B cell (primary cell): Measurements from ENCODE around the gene TAF8. TPM values are rescaled to one million over a fixed set of nuclear protein-coding genes. Genes with fewer than 3 reads are reported as not detected.

Experiments used
- ATAC-seq: fragments of 200-7000 bp; cut with Tn5 transposase; one replicate; pipeline ENCODE4 v1.10.0; 2021; ENCODE audit warnings: low read depth, mild to moderate bottlenecking, moderate number of reproducible peaks, moderate library complexity
- CTCF ChIA-PET: fragments of 350-600 bp; sonication (Branson Sonifier 250); formaldehyde crosslinking; loops from one replicate; lab custom pipeline; 2021; ENCODE audit warnings: antibody characterized with exemption, inconsistent platforms; lab: Charles Lee
- POLR2A ChIA-PET: fragments of 350-600 bp; sonication (Branson Sonifier 250); formaldehyde crosslinking; loops from one replicate; lab custom pipeline; 2021; ENCODE audit warnings: antibody characterized with exemption; lab: Charles Lee
- DNase-seq: peaks from one replicate; pipeline ENCODE4 v3.0.0; 2013
- H2AFZ ChIP-seq: 2 replicates; pipeline ENCODE4 v1.6.1; 2012; ENCODE audit warnings: mild to moderate bottlenecking, low read depth, low read length; ENCODE audit not compliant: insufficient read depth, poor library complexity, severe bottlenecking
- H3K27ac ChIP-seq, 2 donors: 1 replicate in 1 of 2; 2 replicates in 1 of 2; pipeline ENCODE4 v1.5.1; 2012 to 2013; ENCODE audit warnings: low read length in 2 of 2, mild to moderate bottlenecking in 2 of 2, moderate library complexity in 1 of 2
- H3K27me3 ChIP-seq, 4 experiments: fragments of 200-600 bp in 1 of 4; sonication (generic) in 1 of 4; replicated peaks in 1 of 4; 1 replicate in 2 of 4; 2 replicates in 2 of 4; pipeline versions ENCODE4 v1.6.1 to v1.7.0; 2013 to 2016; ENCODE audit warnings: low read length in 3 of 4, mild to moderate bottlenecking in 2 of 4, mixed read lengths in 1 of 4, moderate library complexity in 1 of 4; ENCODE audit not compliant: insufficient read depth in 4 of 4, control insufficient read depth in 3 of 4; ENCODE audit errors: control extremely low read depth in 1 of 4
- H3K36me3 ChIP-seq, 2 experiments: replicated peaks in 1 of 2; 1 replicate in 1 of 2; 2 replicates in 1 of 2; pipeline versions ENCODE4 v1.6.1 to v1.7.1; 2013; ENCODE audit warnings: low read length in 1 of 2; ENCODE audit not compliant: insufficient read depth in 2 of 2, control insufficient read depth in 1 of 2; ENCODE audit errors: control extremely low read depth in 1 of 2, extremely low read depth in 1 of 2
- H3K4me1 ChIP-seq, 2 donors: fragments of 200-600 bp in 1 of 2; sonication (generic) in 1 of 2; 1 replicate in 1 of 2; 2 replicates in 1 of 2; pipeline versions ENCODE4 v1.5.1 to v1.6.1; 2013 to 2017; ENCODE audit warnings: low read length in 2 of 2; ENCODE audit not compliant: control insufficient read depth in 2 of 2, insufficient read depth in 2 of 2
- H3K4me2 ChIP-seq: replicated peaks from 2 replicates; pipeline ENCODE3; 2012; ENCODE audit warnings: mild to moderate bottlenecking, low read depth, low read length; ENCODE audit not compliant: poor library complexity, severe bottlenecking
- H3K4me3 ChIP-seq, 5 experiments: fragments of 200-600 bp in 1 of 5; sonication (generic) in 1 of 5; 1 replicate in 3 of 5; 2 replicates in 2 of 5; pipeline versions ENCODE4 v1.5.1 to v1.7.0; 2011 to 2016; ENCODE audit warnings: low read length in 4 of 5, mild to moderate bottlenecking in 4 of 5, low read depth in 2 of 5, control low read depth in 1 of 5, moderate library complexity in 1 of 5; ENCODE audit not compliant: insufficient read depth in 1 of 5; ENCODE audit errors: control extremely low read depth in 1 of 5, extremely low read depth in 1 of 5
- H3K79me2 ChIP-seq: fragments of 200-600 bp; sonication (generic); one replicate; pipeline ENCODE4 v1.6.0; 2016; ENCODE audit warnings: low read length; ENCODE audit not compliant: control insufficient read depth, insufficient read depth
- H3K9ac ChIP-seq: fragments of 200-600 bp; sonication (generic); 2 replicates; pipeline ENCODE4 v1.6.1; 2017; ENCODE audit warnings: mild to moderate bottlenecking, low read length, moderate library complexity
- H3K9me3 ChIP-seq, 3 donors: one replicate each; pipeline versions ENCODE4 v1.6.1 to v1.7.1; 2013; ENCODE audit warnings: low read length in 2 of 3; ENCODE audit not compliant: control insufficient read depth in 2 of 3, insufficient read depth in 1 of 3; ENCODE audit errors: control extremely low read depth in 1 of 3
- H4K20me1 ChIP-seq: 2 replicates; pipeline ENCODE4 v1.6.0; 2012; ENCODE audit warnings: mild to moderate bottlenecking, low read length; ENCODE audit not compliant: insufficient read depth, control insufficient read depth, poor library complexity, severe bottlenecking
- H3K27ac Mint-ChIP-seq: one replicate; pipeline ENCODE4 v1.8.0; 2021; ENCODE audit warnings: mixed read lengths
- H3K27me3 Mint-ChIP-seq: one replicate; pipeline ENCODE4 v1.8.0; 2021; ENCODE audit warnings: mixed read lengths
- H3K4me1 Mint-ChIP-seq: one replicate; pipeline ENCODE4 v1.8.0; 2021; ENCODE audit warnings: mixed read lengths
- H3K4me3 Mint-ChIP-seq: one replicate; pipeline ENCODE4 v1.8.0; 2021; ENCODE audit warnings: mixed read lengths
- H3K9me3 Mint-ChIP-seq: one replicate; pipeline ENCODE4 v1.8.0; 2022; ENCODE audit warnings: mixed read lengths; ENCODE audit not compliant: insufficient read depth
- EZH2 ChIP-seq: IDR thresholded peaks from 2 replicates; pipeline ENCODE4 v1.6.1; 2012; ENCODE audit warnings: borderline replicate concordance, low read depth, mild to moderate bottlenecking, moderate library complexity, low read length; ENCODE audit not compliant: insufficient read depth, poor library complexity, severe bottlenecking
- WGBS: methylation state at CpG from one replicate; pipeline ENCODE4 v1.1.5; 2013; ENCODE audit warnings: missing lambda C conversion rate; ENCODE audit not compliant: insufficient coverage; 5-methylcytosine and 5-hydroxymethylcytosine counted together
- intact Hi-C: fragments of 100-400 bp; cut with micrococcal nuclease; formaldehyde crosslinking; loops from one replicate; pipeline ENCODE4 v1.10.0; 2022
- polyA plus RNA-seq: library from polyadenylated mRNA; depleted of rRNA; stranded (reverse); fragments of >200 nt; gene quantifications from 2 replicates; pipeline ENCODE4 v1.2.3, GENCODE V29; 2012
- total RNA-seq, 2 donors: library from RNA; stranded (reverse); fragments of 120-200 nt in 1 of 2; gene quantifications; 1 replicate in 1 of 2; 2 replicates in 1 of 2; pipeline versions ENCODE4 v1.2.3 to v1.2.4, GENCODE V29; 2013 to 2022
- TF ChIP-seq, protein P1 (sequence below): fragments of 200-600 bp; IDR thresholded peaks from one replicate; pipeline ENCODE4 v1.8.0; 2022; ENCODE audit warnings: antibody characterized with exemption, mild to moderate bottlenecking

Gene TAF8
- total and polyA plus RNA-seq, 2 donors (not counting 1 experiment from before 2014, with no cell fraction given), result 30.6 to 67.0 TPM

DNA sequence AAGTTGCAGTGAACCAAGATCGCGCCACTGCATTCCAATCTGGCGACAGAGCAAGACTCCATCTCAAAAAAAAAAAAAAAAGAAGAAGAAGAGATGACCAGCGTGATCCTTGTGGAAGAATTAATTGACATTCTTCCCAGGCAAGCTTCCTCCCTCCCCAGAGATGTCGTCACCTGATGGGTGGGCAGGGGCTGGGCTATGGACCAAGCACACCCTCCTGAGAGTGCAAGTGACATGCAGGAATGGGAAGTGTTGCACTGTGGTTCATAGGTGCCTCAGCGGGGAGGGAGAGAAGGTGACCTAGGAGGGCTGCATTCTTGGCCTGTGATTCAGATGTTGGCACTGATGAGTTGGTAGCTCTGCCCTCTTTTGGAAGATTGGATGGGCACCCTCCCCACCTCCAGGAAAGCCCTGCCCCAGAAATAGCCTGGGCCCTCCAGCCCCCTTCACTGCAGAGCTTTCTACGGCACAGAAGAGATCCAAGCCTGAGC, 37.8 kb downstream of the TAF8 start:
- Histone ChIP-seq H2AFZ (no peak overlapping the region), H3K27me3 (no peaks in the 10 kb centered on the region), H3K9me3 (no peaks in the 10 kb centered on the region), H3K27ac (no peak overlapping the region), H3K9ac (no peak overlapping the region), H3K79me2 (no peaks in the 10 kb centered on the region), H3K4me1 (no peaks in the 10 kb centered on the region), H4K20me1 (no peaks in the 10 kb centered on the region), H3K36me3 (peaks cover 0 to under 1% of the 10 kb centered on the region in 2 experiments), H3K4me2 (no peak overlapping the region), H3K4me3 (no peak overlapping the region)
- H3K4me1 Mint-ChIP-seq, result peaks cover 3% of the 10 kb centered on the region
- no peak for ATAC-seq
- H3K27me3 Mint-ChIP-seq, result no peaks in the 10 kb centered on the region
- intact Hi-C loops, result no loop called here
- no peaks in the 10 kb centered on the region for H3K9me3 Mint-ChIP-seq
- no peak for TF ChIP-seq EZH2
- TF ChIP-seq, protein P1, sequence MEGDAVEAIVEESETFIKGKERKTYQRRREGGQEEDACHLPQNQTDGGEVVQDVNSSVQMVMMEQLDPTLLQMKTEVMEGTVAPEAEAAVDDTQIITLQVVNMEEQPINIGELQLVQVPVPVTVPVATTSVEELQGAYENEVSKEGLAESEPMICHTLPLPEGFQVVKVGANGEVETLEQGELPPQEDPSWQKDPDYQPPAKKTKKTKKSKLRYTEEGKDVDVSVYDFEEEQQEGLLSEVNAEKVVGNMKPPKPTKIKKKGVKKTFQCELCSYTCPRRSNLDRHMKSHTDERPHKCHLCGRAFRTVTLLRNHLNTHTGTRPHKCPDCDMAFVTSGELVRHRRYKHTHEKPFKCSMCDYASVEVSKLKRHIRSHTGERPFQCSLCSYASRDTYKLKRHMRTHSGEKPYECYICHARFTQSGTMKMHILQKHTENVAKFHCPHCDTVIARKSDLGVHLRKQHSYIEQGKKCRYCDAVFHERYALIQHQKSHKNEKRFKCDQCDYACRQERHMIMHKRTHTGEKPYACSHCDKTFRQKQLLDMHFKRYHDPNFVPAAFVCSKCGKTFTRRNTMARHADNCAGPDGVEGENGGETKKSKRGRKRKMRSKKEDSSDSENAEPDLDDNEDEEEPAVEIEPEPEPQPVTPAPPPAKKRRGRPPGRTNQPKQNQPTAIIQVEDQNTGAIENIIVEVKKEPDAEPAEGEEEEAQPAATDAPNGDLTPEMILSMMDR, result no peak
- no peak for DNase-seq
- CTCF ChIA-PET, result interaction anchor here (1.8 kb wide), 1 partner anchor 16 kb away, joined by 5 read pairs; no protein-coding TSS in a partner anchor
- no peak overlapping the region for H3K4me3 Mint-ChIP-seq
- no peak overlapping the region for H3K27ac Mint-ChIP-seq
- POLR2A ChIA-PET, result interaction anchor here (0.6 kb wide), 1 partner anchor 9 kb away, joined by 6 read pairs; no protein-coding TSS in a partner anchor
- 100% methylated on average over 2 of the region's 7 CpGs for WGBS

DNA sequence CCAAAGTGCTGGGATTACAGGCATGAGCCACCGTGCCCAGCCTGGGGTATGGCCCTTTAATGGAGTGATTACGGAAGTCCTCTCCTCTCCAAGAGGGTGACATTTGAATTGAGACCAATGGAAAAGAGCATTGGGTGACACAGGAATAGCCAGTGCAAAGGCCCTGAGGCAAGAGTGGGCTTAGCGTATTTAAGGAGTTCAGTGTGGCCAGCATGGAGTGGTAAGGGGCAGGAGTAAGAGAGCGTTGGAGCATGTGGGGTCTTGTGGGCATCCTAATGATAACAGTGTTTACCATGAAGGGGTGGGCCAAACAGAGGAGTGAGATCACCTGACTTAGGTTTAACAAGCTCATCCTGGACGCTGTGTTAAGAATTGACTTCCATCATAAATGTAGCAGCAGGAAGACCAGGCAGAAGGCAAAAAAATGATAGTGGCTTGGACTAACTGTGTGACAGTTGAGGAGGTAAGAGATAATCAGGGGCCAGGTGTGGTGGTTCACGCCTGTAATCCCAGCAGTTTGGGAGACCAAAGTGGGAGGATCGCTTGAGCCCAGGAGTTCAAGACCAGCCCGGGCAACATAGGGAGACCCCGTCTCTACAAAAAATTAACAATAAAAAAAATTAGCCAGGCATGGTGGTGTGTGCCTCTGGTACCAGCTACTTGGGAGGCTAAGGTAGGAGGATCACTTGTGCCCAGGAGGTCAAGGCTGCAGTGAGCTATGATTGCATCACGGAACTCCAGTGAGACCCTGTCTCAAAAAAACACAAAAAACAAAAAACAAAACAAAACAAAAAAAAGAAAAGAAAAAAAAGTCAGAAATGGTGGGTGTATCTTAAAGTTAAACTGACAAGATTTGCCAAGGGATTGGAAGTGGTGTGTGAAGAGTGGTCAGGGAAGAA, 40.7 kb downstream of the TAF8 start:
- POLR2A ChIA-PET, result no interaction called here
- Mint-ChIP-seq H3K4me1 (no peaks in the 10 kb centered on the region), H3K9me3 (no peaks in the 10 kb centered on the region), H3K27me3 (no peaks in the 10 kb centered on the region), H3K27ac (no peak overlapping the region), H3K4me3 (no peak overlapping the region)
- Histone ChIP-seq H3K4me1 (no peaks in the 10 kb centered on the region), H3K79me2 (no peaks in the 10 kb centered on the region), H3K36me3 (no peaks in the 10 kb centered on the region), H3K27ac (no peak overlapping the region), H4K20me1 (no peaks in the 10 kb centered on the region), H3K4me2 (no peak overlapping the region), H3K9me3 (no peaks in the 10 kb centered on the region), H2AFZ (no peak overlapping the region), H3K9ac (no peak overlapping the region), H3K27me3 (no peaks in the 10 kb centered on the region), H3K4me3 (no peak overlapping the region)
- ATAC-seq (no peak), DNase-seq (no peak)
- TF ChIP-seq, protein P1, result no peak
- no peak for TF ChIP-seq EZH2
- intact Hi-C loops, result no loop called here
- WGBS, result 100% methylated on average over 3 of the region's 10 CpGs
- CTCF ChIA-PET, result interaction anchor here (0.7 kb wide), 1 partner anchor 15 kb away, joined by 3 read pairs; no protein-coding TSS in a partner anchor
